Pancreas (tissue), 10 donors: Measurements from ENCODE around the gene C19orf53. TPM values are rescaled to one million over a fixed set of nuclear protein-coding genes. Genes with fewer than 3 reads are reported as not detected.

Source experiments
- ATAC-seq, 4 donors: fragments of 200-7000 bp; cut with Tn5 transposase; one replicate each; pipeline versions ENCODE4 v1.8.0 to v1.9.1; 2020; ENCODE audit warnings: mild to moderate bottlenecking in 4 of 4, moderate library complexity in 4 of 4
- DNase-seq, 6 donors: peaks; one replicate each; pipeline ENCODE4 v3.0.0-alpha.2; 2020
- FAIRE-seq: peaks from 2 replicates; lab custom pipeline; 2012; peaks lifted over from hg19 to GRCh38; lab: Jason Lieb, UNC
- H3K27ac ChIP-seq, 4 donors: fragments of 200-600 bp; sonication (generic); 1 replicate in 3 of 4; 2 replicates in 1 of 4; pipeline versions ENCODE4 v1.5.0 to v1.8.0; 2020
- H3K27me3 ChIP-seq, 4 donors: fragments of 200-600 bp; one replicate each; pipeline ENCODE4 v1.8.0; 2021
- H3K36me3 ChIP-seq, 3 donors: fragments of 200-600 bp; sonication (generic) in 1 of 3; one replicate each; pipeline versions ENCODE4 v1.5.0 to v1.8.0; 2020 to 2021
- H3K4me1 ChIP-seq, 3 donors: fragments of 200-600 bp; one replicate each; pipeline ENCODE4 v1.8.0; 2021
- H3K4me3 ChIP-seq, 4 donors: fragments of 200-600 bp; sonication (generic) in 2 of 4; one replicate each; pipeline versions ENCODE4 v1.5.0 to v1.8.0; 2020 to 2021
- H3K9me3 ChIP-seq, 4 donors: fragments of 200-600 bp; one replicate each; pipeline ENCODE4 v1.8.0; 2021
- CTCF ChIP-seq, 4 donors: fragments of 200-600 bp; sonication (generic) in 3 of 4; IDR thresholded peaks; one replicate each; pipeline versions ENCODE4 v1.5.0 to v1.8.0; 2021; ENCODE audit warnings: antibody characterized with exemption in 4 of 4
- WGBS, 2 donors: extraction: QIAGEN DNeasy Blood & Tissue Kit; methylation state at CpG; one replicate each; pipeline ENCODE4 v1.1.7; 2013; 5-methylcytosine and 5-hydroxymethylcytosine counted together
- intact Hi-C, 3 donors: fragments of 100-400 bp; cut with DNase I; formaldehyde crosslinking; loops; one replicate each; pipeline versions ENCODE4 v1.11.1 to v1.14.2; 2022
- polyA plus RNA-seq, 2 donors: library from polyadenylated mRNA; stranded (reverse); fragments of 200-250 nt; gene quantifications; one replicate each; pipeline ENCODE4 v1.2.3, GENCODE V29; 2013
- total RNA-seq, 6 donors: library from RNA; stranded (reverse); fragmentation: NEBNext Ultra II Directional in 4 of 6; extraction: Animal tissue kit (Norgen Biotek cat#: 25700) in 4 of 6; gene quantifications; one replicate each; pipeline versions ENCODE4 v1.2.1 to v1.2.4, GENCODE V29; 2021 to 2023
- donor health status: healthy with polysubstance abuse.
- donor health status: DM: no; HTN: no; CAD: no; lungs with moderate emphysema.
- donor health status: DM: no; HTN: no; CAD: no.
- donor health status: control.
- donor health status: control.
- donor health status: Bipolar disorder and iron deficiency.
- donor health status: DM: yes; HTN: yes; CAD: no.
- donor health status: DM: no; HTN: no; CAD: no.
- donor health status: DM: no; HTN: no; CAD: no.
- donor health status: DM: yes; HTN: yes; CAD: no.

Gene C19orf53
- total and polyA plus RNA-seq, 8 donors = 18.9 to 99.0 (median 32.1) TPM

DNA sequence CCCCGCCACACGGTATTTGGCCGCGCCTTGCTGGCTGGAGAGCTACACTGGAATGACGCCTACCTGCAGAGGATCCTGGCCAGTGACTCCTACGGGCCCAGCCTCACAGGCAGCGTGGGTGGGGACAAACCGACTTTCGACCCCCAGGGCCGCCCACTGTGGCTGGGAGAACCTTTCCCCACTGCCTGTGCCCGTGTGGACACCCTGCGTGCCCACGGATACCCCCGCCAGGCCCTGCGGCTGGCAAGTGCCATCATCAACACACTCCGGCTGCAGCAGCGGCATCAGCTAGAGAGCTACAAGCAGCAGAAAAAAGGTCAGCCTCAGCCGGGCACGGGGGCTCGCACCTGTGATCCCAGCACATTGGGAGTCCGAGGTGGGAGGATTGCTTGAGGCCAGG is 40.3 kb downstream of the C19orf53 start:
- FAIRE-seq = no peak
- no peaks in the 10 kb centered on the region for H3K9me3 ChIP-seq
- intact Hi-C loops = no loop called here
- H3K4me3 ChIP-seq = no peak overlapping the region
- WGBS, 2 donors = 94 to 95% methylated on average over 21 of the region's 21 CpGs
- H3K36me3 ChIP-seq = peaks cover 0 to 9% (median 0%) of the 10 kb centered on the region in 3 donors
- peak in 1 of 6 donors; percentile 56 for DNase-seq
- H3K4me1 ChIP-seq = no peaks in the 10 kb centered on the region
- H3K27ac ChIP-seq = no peak overlapping the region
- ATAC-seq = no peak
- no peak for TF ChIP-seq CTCF (IDR thresholded peaks at IDR 0.05)
- no peaks in the 10 kb centered on the region for H3K27me3 ChIP-seq

- ATAC-seq = peak; percentile 76 to 86 (median 83)
- WGBS, 2 donors = 42% methylated on average over 11 of the region's 11 CpGs
- Histone ChIP-seq H3K27ac (peak overlapping the region in 3 of 4 donors; percentile 42 to 60 (median 46)), H3K36me3 (peaks cover 0 to 7% (median 0%) of the 10 kb centered on the region in 3 donors), H3K27me3 (no peaks in the 10 kb centered on the region), H3K4me3 (peak overlapping the region; percentile 29 to 55 (median 42)), H3K4me1 (no peaks in the 10 kb centered on the region), H3K9me3 (no peaks in the 10 kb centered on the region)
- TF ChIP-seq CTCF (IDR thresholded peaks at IDR 0.05) = no peak
- intact Hi-C loops = no loop called here
- DNase-seq = peak; percentile 77 to 91 (median 80)
- FAIRE-seq = no peak
These were observed 42.9 kb downstream of the C19orf53 start for GRCh38 chr19:13817018-13817614.

DNA sequence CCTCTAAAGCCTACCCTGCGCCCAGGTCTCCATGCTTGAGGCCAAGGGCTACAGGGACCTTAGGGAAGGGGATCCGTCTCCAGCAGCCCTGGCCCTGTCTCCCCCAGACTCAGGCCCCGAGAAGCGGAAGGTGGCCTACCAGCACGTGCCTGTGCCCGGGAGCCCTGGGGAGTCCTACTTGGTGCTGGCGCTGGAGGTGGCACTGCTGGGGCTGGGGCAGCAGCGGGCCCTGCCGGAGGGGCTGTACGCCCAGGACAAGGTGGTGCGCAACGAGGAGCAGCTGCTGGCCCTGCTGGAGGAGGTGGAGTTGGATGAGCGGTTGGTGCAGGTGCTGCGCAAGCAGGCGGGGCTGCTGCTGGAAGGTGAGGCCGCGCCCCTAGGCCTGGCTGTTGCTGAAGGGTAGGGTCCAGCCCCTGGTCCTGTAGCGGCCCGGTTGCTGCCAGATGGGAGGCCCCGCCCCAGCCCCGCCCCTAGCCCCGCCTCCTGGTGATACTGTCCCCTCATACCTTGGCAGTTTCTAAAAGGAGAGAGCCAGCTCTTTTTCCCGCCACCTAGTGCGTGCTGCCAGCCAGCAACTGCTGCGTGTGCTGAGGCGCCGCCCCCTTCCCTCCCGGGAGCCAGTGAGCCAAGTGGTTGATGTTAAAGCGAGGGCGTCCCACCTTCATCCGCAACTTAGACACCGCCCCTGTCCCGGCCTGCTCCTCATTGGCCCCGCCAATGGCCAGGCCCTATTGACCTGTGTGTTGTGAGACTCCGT is 43.5 kb downstream of the C19orf53 start:
- DNase-seq = peak; percentile 80 to 93 (median 89)
- no peak for TF ChIP-seq CTCF (IDR thresholded peaks at IDR 0.05)

GRCh38 chr19:13819238-13819637 is 45.0 kb downstream of the C19orf53 start:
- FAIRE-seq (no peak), ATAC-seq (no peak), DNase-seq (peak in 1 of 6 donors; percentile 55)
- WGBS, 2 donors = 95% methylated on average over 11 of the region's 11 CpGs
- no peak for TF ChIP-seq CTCF (IDR thresholded peaks at IDR 0.05)
- H3K4me3 ChIP-seq = no peak overlapping the region
- intact Hi-C loops = no loop called here
- no peaks in the 10 kb centered on the region for H3K9me3 ChIP-seq
- no peaks in the 10 kb centered on the region for H3K27me3 ChIP-seq
- no peaks in the 10 kb centered on the region for H3K4me1 ChIP-seq
- H3K27ac ChIP-seq = no peak overlapping the region
- H3K36me3 ChIP-seq = no peaks in the 10 kb centered on the region

More for the DNA sequence above, 43.5 kb downstream of the C19orf53 start:
- intact Hi-C loops = no loop called here
- H3K36me3 ChIP-seq = peaks cover 0 to 4% (median 0%) of the 10 kb centered on the region in 3 donors
- 23 to 26% methylated on average over 34 to 35 of the region's 35 CpGs for WGBS, 2 donors
- peak overlapping the region in 3 of 4 donors; percentile 42 to 60 (median 46) for H3K27ac ChIP-seq
- no peaks in the 10 kb centered on the region for H3K4me1 ChIP-seq
- FAIRE-seq = no peak
- peak overlapping the region; percentile 29 to 55 (median 42) for H3K4me3 ChIP-seq
- H3K27me3 ChIP-seq = no peaks in the 10 kb centered on the region
- ATAC-seq = peak; percentile 87 to 94 (median 91)
- H3K9me3 ChIP-seq = no peaks in the 10 kb centered on the region
